Astrocyte of the cerebellum (primary cell): Measurements from ENCODE around the gene CACNA1B.
"Not testable (repeated sequence)": the region's sequence is repeated elsewhere in the genome, so short reads cannot be mapped to it uniquely, and the experiment has no call there.

Experiments used
- DNase-seq: peaks from one replicate; pipeline ENCODE4 v3.0.0-alpha.2; 2011; ENCODE audit warnings: low read depth
- H3K4me3 ChIP-seq: 2 replicates; pipeline ENCODE4 v1.5.1; 2011; ENCODE audit warnings: mild to moderate bottlenecking, low read depth, low read length, moderate library complexity
- in situ Hi-C: cut with HindIII; loops from 2 replicates; pipeline ENCODE4 v1.10.0; 2017; ENCODE audit warnings: low sequenced_read_pairs
- TF ChIP-seq, protein P1 (sequence below): IDR thresholded peaks from 2 replicates; pipeline ENCODE4 v1.5.1; 2012; ENCODE audit warnings: low read length, low read depth, moderate library complexity, mild to moderate bottlenecking; ENCODE audit errors: missing control alignments

The CACNA1B gene

DNA sequence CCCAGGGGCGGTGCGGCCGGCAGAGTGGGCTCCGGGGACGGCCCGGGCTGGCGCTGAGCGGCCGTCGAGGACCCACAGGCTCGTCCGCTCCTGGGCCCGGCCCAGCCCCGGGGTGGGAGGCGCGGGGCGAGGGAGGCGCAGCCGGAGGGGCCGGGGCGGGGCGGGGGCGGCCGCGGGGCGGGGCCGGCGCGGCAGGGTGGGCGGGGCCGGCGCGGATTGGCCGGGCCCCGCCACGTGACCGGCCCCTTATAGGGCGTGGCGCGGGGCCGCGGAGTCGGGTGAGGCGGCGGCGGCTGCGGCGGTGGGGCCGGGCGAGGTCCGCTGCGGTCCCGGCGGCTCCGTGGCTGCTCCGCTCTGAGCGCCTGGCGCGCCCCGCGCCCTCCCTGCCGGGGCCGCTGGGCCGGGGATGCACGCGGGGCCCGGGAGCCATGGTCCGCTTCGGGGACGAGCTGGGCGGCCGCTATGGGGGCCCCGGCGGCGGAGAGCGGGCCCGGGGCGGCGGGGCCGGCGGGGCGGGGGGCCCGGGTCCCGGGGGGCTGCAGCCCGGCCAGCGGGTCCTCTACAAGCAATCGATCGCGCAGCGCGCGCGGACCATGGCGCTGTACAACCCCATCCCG is at the start of gene CACNA1B:
Gene CACNA1B, plus strand, starts transcription at position 277 of the 617 bp plus-strand sequence. Its CDS starts 152 bp downstream, at position 429.
- peak within 1 kb of the TSS; percentile 36 for H3K4me3 ChIP-seq
- DNase-seq, in situ Hi-C loops: not testable (repeated sequence)

DNA sequence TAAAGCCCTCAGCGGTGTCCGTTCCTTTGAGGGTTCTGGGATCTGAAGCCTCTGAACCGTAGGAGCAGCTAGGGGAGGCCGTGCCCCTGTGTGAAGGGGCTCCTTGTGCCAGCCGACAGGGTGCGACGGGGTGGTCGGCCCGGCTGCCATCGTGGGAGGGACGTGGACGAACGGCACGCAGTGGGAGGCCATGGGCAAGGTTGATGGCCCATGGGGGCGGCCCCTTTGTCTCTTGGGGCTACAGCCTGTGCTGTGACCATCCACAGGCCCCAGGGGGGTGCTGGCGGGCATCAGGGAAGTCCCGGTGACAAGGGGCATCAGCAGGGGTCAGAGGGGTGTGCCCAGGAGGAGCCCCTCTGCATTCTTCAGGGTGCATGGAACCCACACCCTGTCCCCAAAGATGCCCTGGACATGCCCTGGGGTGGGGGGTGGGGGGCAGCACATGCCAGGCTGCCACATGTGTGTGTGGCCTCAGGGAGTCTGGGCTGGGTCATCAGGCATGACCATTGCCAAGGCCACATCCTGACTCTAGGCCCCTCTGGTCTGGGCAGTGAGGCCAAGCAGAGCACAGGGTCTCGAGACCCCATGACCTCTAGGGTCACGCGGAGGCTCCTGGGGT is 49.6 kb upstream of the CACNA1B start:
- in situ Hi-C loops, result no loop called here
- DNase-seq, result no peak
- H3K4me3 ChIP-seq, result no peak overlapping the region
- TF ChIP-seq, protein P1, sequence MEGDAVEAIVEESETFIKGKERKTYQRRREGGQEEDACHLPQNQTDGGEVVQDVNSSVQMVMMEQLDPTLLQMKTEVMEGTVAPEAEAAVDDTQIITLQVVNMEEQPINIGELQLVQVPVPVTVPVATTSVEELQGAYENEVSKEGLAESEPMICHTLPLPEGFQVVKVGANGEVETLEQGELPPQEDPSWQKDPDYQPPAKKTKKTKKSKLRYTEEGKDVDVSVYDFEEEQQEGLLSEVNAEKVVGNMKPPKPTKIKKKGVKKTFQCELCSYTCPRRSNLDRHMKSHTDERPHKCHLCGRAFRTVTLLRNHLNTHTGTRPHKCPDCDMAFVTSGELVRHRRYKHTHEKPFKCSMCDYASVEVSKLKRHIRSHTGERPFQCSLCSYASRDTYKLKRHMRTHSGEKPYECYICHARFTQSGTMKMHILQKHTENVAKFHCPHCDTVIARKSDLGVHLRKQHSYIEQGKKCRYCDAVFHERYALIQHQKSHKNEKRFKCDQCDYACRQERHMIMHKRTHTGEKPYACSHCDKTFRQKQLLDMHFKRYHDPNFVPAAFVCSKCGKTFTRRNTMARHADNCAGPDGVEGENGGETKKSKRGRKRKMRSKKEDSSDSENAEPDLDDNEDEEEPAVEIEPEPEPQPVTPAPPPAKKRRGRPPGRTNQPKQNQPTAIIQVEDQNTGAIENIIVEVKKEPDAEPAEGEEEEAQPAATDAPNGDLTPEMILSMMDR, result no peak

DNA sequence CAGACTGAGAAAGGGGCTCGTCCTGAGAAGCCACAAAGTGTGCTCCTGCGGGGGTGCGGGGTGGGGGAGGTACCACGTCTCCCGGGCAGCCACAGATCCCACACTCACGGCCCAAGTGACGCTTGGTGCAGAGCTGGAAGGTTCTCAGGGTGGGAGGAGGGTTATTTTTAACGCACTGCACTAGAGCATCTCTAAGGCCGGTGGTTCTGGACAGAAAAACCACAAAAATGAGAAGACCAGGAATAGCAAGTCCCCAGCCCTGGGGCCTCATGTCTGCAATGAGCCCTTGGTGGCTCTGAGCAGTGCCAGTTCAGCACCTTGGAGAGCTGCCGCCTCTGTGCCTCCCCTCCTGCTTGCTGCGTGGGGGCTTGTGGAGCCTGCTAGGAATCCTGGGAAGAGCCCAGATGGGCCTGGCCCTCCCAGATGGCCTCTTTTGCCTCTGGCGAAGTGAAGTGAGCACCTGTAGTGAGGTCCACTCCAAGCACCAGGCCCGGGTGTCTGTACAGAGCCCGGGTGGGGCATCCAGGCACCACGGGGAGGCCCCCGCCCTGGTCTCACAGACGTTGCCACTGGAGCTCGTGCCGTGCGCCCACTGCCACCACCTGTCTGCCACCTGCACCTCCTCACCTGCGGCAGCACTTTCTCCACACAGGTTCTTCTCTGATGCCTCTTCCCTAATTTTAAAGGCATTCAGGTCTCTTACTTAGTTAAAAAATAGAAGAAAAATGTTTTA is 48.9 kb upstream of the CACNA1B start:
- peak; percentile 12 for DNase-seq
- no peak overlapping the region for H3K4me3 ChIP-seq
- in situ Hi-C loops, result no loop called here
- TF ChIP-seq, protein P1, result no peak

DNA sequence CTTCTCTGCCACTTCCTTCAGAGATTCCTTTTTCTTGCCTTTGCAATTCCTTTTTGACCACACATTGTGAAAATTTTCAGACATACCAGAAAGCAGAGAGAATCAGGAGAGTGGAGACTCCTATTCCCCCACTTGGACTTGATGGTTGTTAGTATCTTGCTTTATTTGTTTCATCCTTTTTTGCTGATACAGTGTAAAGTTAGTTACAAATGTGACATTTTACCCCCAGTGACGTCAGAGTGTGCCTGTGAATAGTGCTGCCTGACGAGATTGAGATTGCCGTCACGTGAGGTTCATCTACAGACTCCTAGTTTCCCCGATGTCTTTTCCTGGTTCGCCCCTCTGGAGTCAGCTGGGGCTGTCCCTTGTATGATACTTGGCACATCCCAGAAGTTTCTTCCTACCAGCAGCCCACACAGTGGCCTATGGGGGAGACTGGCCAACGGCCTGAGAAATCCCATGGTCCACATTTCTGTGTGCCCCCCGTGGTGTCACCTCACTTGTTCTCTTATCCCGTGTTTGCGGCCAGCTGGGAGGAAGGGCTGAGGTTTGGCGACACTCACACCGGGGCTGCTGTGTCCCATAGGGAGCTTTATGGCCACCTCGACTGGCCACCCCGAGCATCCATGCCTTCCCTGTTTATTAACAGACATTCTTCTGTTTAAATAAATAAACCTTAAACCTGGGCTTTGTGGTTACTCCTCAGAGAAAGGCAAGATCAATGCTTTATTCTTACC is 48.2 kb upstream of the CACNA1B start:
- H3K4me3 ChIP-seq, result no peak overlapping the region
- TF ChIP-seq, protein P1, result no peak
- in situ Hi-C loops, result no loop called here
- DNase-seq, result no peak

DNA sequence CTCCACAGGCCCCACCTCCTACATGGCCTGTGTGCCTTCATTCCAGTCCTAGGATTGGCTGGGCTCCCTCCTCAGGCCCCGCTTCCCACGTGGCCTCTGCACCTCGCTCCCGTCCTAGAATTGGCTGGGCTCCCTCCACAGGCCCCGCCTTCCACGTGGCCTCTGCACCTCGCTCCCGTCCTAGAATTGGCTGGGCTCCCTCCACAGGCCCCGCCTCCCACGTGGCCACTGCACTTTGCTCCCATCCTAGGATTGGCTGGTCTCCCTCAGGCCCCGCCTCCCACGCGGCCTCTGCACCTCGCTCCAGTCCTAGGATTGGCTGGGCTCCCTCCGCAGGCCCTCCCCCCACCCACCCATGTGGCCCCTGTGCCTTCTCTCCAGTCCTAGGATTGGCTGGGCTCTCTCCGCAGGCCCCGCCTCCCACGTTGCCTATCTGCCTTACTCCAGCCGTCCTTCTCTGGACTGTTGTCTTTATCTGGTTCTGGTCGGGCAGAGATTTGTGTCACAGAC is 45.3 kb upstream of the CACNA1B start:
- TF ChIP-seq, protein P1, result no peak
- no peak overlapping the region for H3K4me3 ChIP-seq
- in situ Hi-C loops, result no loop called here
- no peak for DNase-seq

DNA sequence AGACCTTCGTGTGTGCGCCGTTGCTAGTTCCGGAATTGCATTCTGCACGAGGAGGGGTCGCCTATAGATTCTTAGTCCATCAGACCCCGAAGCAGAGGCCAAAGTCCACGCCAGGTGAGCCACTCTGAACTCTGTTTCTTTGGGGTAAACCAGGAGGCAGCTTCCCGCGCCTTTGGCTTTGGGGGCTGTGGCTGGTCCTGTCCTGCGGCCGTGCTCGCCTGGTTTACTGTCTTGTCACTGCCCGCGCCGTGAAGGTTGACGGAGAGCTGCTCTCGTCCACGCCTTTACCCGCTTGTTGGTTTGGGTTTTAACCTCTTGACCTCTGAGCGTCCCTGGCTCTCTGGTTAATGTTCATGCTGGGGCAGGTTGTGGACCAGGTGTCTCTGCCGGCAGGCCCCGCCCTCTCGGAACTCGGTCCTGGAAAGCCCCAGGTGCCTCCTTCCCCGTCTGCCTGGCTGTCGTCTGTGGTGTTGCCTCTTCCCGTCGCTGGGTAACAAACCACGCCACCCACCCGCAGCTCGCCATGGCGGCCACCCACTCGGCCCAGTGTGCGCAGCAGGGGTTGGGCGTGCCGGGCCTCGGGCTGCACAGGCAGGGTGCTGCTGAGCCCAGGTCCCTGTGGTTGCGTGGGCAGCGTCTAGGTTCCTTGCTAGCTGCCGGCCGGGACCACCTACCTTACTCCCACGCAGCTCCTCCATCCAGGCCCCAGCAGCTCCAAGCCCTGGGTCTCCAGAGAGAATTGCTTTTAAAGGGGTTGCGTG is 44.6 kb upstream of the CACNA1B start:
- TF ChIP-seq, protein P1, result no peak
- in situ Hi-C loops, result no loop called here
- DNase-seq, result no peak
- no peak overlapping the region for H3K4me3 ChIP-seq
